Smooth muscle cell (in vitro differentiated cells): ENCODE measurements around the gene ZNF532. TPM values are rescaled to one million over a fixed set of nuclear protein-coding genes. Genes with fewer than 3 reads are reported as not detected.
A peak's percentile ranks its signal among the peaks of the same experiment; 100 is the strongest.

Experiments
- DNase-seq: peaks from one replicate; lab custom pipeline; 2025; ENCODE audit not compliant: unreplicated experiment; lab: John Stamatoyannopoulos, UW
- H2AFZ ChIP-seq: fragments of 200-600 bp; sonication (generic); 2 replicates; pipeline ENCODE4 v1.6.0; 2016; ENCODE audit warnings: antibody characterized with exemption, low read depth, mild to moderate bottlenecking
- H3F3A ChIP-seq: fragments of 200-600 bp; sonication (generic); 2 replicates; pipeline ENCODE4 v1.6.0; 2017; ENCODE audit warnings: antibody characterized with exemption, low read depth
- H3K27ac ChIP-seq: fragments of 200-600 bp; sonication (generic); 2 replicates; pipeline ENCODE4 v1.5.1; 2016; ENCODE audit warnings: low read depth, mild to moderate bottlenecking
- H3K27me3 ChIP-seq: fragments of 200-600 bp; sonication (generic); 2 replicates; pipeline ENCODE4 v1.6.1; 2016; ENCODE audit warnings: low read depth, mild to moderate bottlenecking
- H3K36me3 ChIP-seq: fragments of 200-600 bp; sonication (generic); 2 replicates; pipeline ENCODE4 v1.5.1; 2016; ENCODE audit warnings: low read depth
- H3K4me1 ChIP-seq: fragments of 200-600 bp; sonication (generic); 2 replicates; pipeline ENCODE4 v1.5.1; 2016; ENCODE audit warnings: low read depth
- H3K4me2 ChIP-seq: fragments of 200-600 bp; sonication (generic); 2 replicates; pipeline ENCODE4 v1.6.0; 2016; ENCODE audit warnings: mild to moderate bottlenecking
- H3K4me3 ChIP-seq: fragments of 200-600 bp; sonication (generic); 2 replicates; pipeline ENCODE4 v1.5.1; 2016; ENCODE audit warnings: mild to moderate bottlenecking
- H3K79me2 ChIP-seq: fragments of 200-600 bp; sonication (generic); 2 replicates; pipeline ENCODE4 v1.6.0; 2016; ENCODE audit warnings: low read depth, mild to moderate bottlenecking
- H3K9ac ChIP-seq: fragments of 200-600 bp; sonication (generic); 2 replicates; pipeline ENCODE4 v1.6.0; 2016; ENCODE audit warnings: low read depth
- H3K9me3 ChIP-seq: fragments of 200-600 bp; sonication (generic); replicated peaks from 2 replicates; pipeline ENCODE4 v1.5.1; 2016; ENCODE audit warnings: low read depth
- H4K20me1 ChIP-seq: fragments of 200-600 bp; sonication (generic); 2 replicates; pipeline ENCODE4 v1.6.0; 2016; ENCODE audit warnings: low read depth
- CTCF ChIP-seq: fragments of 200-600 bp; sonication (generic); IDR thresholded peaks from 2 replicates; pipeline ENCODE4 v1.5.1; 2017; ENCODE audit warnings: borderline replicate concordance, mild to moderate bottlenecking, antibody characterized with exemption; ENCODE audit not compliant: insufficient read depth, poor library complexity, severe bottlenecking
- WGBS: methylation state at CpG from one replicate; pipeline ENCODE4 v1.1.7; 2016; ENCODE audit warnings: low lambda C conversion rate; 5-methylcytosine and 5-hydroxymethylcytosine counted together
- polyA plus RNA-seq: library from polyadenylated mRNA; unstranded; fragments of >200 nt; fragmentation: Nextera tagmentation; extraction: Ambion mirVana; gene quantifications from 2 replicates; pipeline ENCODE4 v1.2.1, GENCODE V29; 2016
- total RNA-seq: library from RNA; depleted of rRNA; stranded (reverse); fragments of >200 nt; gene quantifications from 2 replicates; pipeline ENCODE4 v1.2.3, GENCODE V29; 2014

The ZNF532 gene
- total and polyA plus RNA-seq, 2 experiments from 2014 or later: 31.6 to 126 TPM

GRCh38 chr18:58924473-58924872 lies 59.8 kb downstream of the ZNF532 start:
- Histone ChIP-seq H3K36me3 (no peaks in the 10 kb centered on the region), H4K20me1 (peaks cover 99% of the 10 kb centered on the region), H3F3A (no peaks in the 10 kb centered on the region), H2AFZ (no peak overlapping the region), H3K27me3 (no peaks in the 10 kb centered on the region), H3K27ac (no peak overlapping the region), H3K4me1 (peaks cover 22% of the 10 kb centered on the region), H3K9ac (no peak overlapping the region), H3K9me3 (no peaks in the 10 kb centered on the region), H3K4me2 (no peak overlapping the region), H3K4me3 (no peak overlapping the region), H3K79me2 (peaks cover 92% of the 10 kb centered on the region)
- TF ChIP-seq CTCF: no peak
- DNase-seq: no peak
- 100% methylated on average over 3 of the region's 3 CpGs for WGBS

GRCh38 chr18:58927659-58928058 lies 63.0 kb downstream of the ZNF532 start:
- no peak for DNase-seq
- H3K9me3 ChIP-seq: no peaks in the 10 kb centered on the region
- H2AFZ ChIP-seq: no peak overlapping the region
- H3K27ac ChIP-seq: no peak overlapping the region
- H3K4me3 ChIP-seq: no peak overlapping the region
- no peaks in the 10 kb centered on the region for H3K36me3 ChIP-seq
- peaks cover 99% of the 10 kb centered on the region for H4K20me1 ChIP-seq
- H3F3A ChIP-seq: no peaks in the 10 kb centered on the region
- no peak for TF ChIP-seq CTCF
- H3K4me1 ChIP-seq: peaks cover 26% of the 10 kb centered on the region
- no peak overlapping the region for H3K4me2 ChIP-seq
- H3K27me3 ChIP-seq: no peaks in the 10 kb centered on the region
- 56% methylated on average over 5 of the region's 5 CpGs for WGBS
- H3K9ac ChIP-seq: no peak overlapping the region
- H3K79me2 ChIP-seq: peaks cover 99% of the 10 kb centered on the region

- Histone ChIP-seq H3F3A (no peaks in the 10 kb centered on the region), H3K27me3 (no peaks in the 10 kb centered on the region), H3K4me3 (no peak overlapping the region), H3K79me2 (peaks cover 100% of the 10 kb centered on the region), H3K4me1 (peaks cover 26% of the 10 kb centered on the region), H4K20me1 (peaks cover 99% of the 10 kb centered on the region), H3K27ac (peak overlapping the region; percentile 5), H3K9ac (no peak overlapping the region), H3K36me3 (no peaks in the 10 kb centered on the region), H2AFZ (no peak overlapping the region), H3K9me3 (no peaks in the 10 kb centered on the region), H3K4me2 (no peak overlapping the region)
- TF ChIP-seq CTCF: no peak
- no peak for DNase-seq
- 74% methylated on average over 4 of the region's 4 CpGs for WGBS
Measured at GRCh38 chr18:58928386-58928785, 63.7 kb downstream of the ZNF532 start.

- no peaks in the 10 kb centered on the region for H3K27me3 ChIP-seq
- no peak overlapping the region for H2AFZ ChIP-seq
- H3K79me2 ChIP-seq: peaks cover 100% of the 10 kb centered on the region
- no peak overlapping the region for H3K4me3 ChIP-seq
- H3K36me3 ChIP-seq: no peaks in the 10 kb centered on the region
- 87% methylated on average over 6 of the region's 6 CpGs for WGBS
- no peak overlapping the region for H3K27ac ChIP-seq
- H3K9me3 ChIP-seq: no peaks in the 10 kb centered on the region
- H3K9ac ChIP-seq: no peak overlapping the region
- H4K20me1 ChIP-seq: peaks cover 99% of the 10 kb centered on the region
- peaks cover 26% of the 10 kb centered on the region for H3K4me1 ChIP-seq
- no peaks in the 10 kb centered on the region for H3F3A ChIP-seq
- no peak for DNase-seq
- no peak overlapping the region for H3K4me2 ChIP-seq
- TF ChIP-seq CTCF: no peak
Measured at GRCh38 chr18:58929206-58929605, 64.5 kb downstream of the ZNF532 start.
